ENCODE measurements around the gene FAM8A1.
"Not testable (repeated sequence)": the region's sequence is repeated elsewhere in the genome, so short reads cannot be mapped to it uniquely, and the experiment has no call there.

GRCh38 chr6:17581282-17581681 is 18.8 kb upstream of the FAM8A1 start:
- TF ChIP-seq POLR2A (IDR thresholded peaks at IDR 0.05; ENCODE audit: low read depth, low read length); TAF1 (IDR thresholded peaks at IDR 0.05; ENCODE audit: borderline replicate concordance, low read depth, low read length); POLR2AphosphoS5 (IDR thresholded peaks at IDR 0.05; ENCODE audit: low read depth, low read length): not testable (repeated sequence)

All from GM12892 (cell line).